SK-N-SH treated with all-trans-retinoic acid at 6 μM for 48 hours (cell line): ENCODE data around the gene SPP2.

Experiments used
- ATAC-seq: fragments of 200-7000 bp; cut with Tn5 transposase; 3 replicates; pipeline ENCODE4 v1.9.1; 2020; ENCODE audit warnings: mild to moderate bottlenecking, moderate library complexity
- ARNTL ChIP-seq: fragments of 450-650 bp; formaldehyde crosslinking; IDR thresholded peaks from 2 replicates; pipeline ENCODE4 v1.5.0; 2020; ENCODE audit warnings: low read depth, mild to moderate bottlenecking, moderate library complexity, borderline replicate concordance
- BACH2 ChIP-seq: fragments of 250-450 bp; sonication (Bioruptor Pico); IDR thresholded peaks from 2 replicates; pipeline ENCODE4 v1.9.0; 2021; ENCODE audit warnings: mild to moderate bottlenecking, borderline replicate concordance
- CREB5 ChIP-seq: fragments of 250-450 bp; sonication (Bioruptor Pico); IDR thresholded peaks from 2 replicates; pipeline ENCODE4 v1.5.1; 2020; ENCODE audit warnings: low read depth, mild to moderate bottlenecking, moderate library complexity
- CSDC2 ChIP-seq: fragments of 250-450 bp; sonication (Bioruptor Pico); IDR thresholded peaks from 2 replicates; pipeline ENCODE4 v1.5.0; 2020; ENCODE audit warnings: mild to moderate bottlenecking, moderate library complexity
- CSRNP3 ChIP-seq: fragments of 250-450 bp; sonication (Bioruptor Pico); IDR thresholded peaks from 2 replicates; pipeline ENCODE4 v1.5.1; 2021; ENCODE audit warnings: mild to moderate bottlenecking, moderate library complexity
- ESRRG ChIP-seq: fragments of 250-450 bp; sonication (Bioruptor Pico); IDR thresholded peaks from 2 replicates; pipeline ENCODE4 v1.6.1; 2021; ENCODE audit warnings: mild to moderate bottlenecking
- GLIS3 ChIP-seq: fragments of 250-450 bp; sonication (Bioruptor Pico); IDR thresholded peaks from 2 replicates; pipeline ENCODE4 v1.5.0; 2020; ENCODE audit warnings: mild to moderate bottlenecking, moderate library complexity
- ISL1 ChIP-seq: fragments of 250-450 bp; sonication (Bioruptor Pico); IDR thresholded peaks from 2 replicates; pipeline ENCODE4 v2.1.2; 2022; ENCODE audit warnings: mild to moderate bottlenecking, moderate library complexity
- OSR1 ChIP-seq: fragments of 250-450 bp; sonication (Bioruptor Pico); IDR thresholded peaks from 2 replicates; pipeline ENCODE4 v1.8.0; 2022; ENCODE audit warnings: moderate library complexity, mild to moderate bottlenecking, inconsistent platforms
- PPARA ChIP-seq: fragments of 250-450 bp; sonication (Bioruptor Pico); IDR thresholded peaks from 2 replicates; pipeline ENCODE4 v1.5.0; 2020; ENCODE audit warnings: mild to moderate bottlenecking, borderline replicate concordance
- RARB ChIP-seq: fragments of 250-450 bp; sonication (Bioruptor Pico); IDR thresholded peaks from 2 replicates; pipeline ENCODE4 v1.8.0; 2021; ENCODE audit warnings: mild to moderate bottlenecking, moderate library complexity
- SNAI2 ChIP-seq: fragments of 250-450 bp; sonication (Bioruptor Pico); IDR thresholded peaks from 2 replicates; pipeline ENCODE4 v1.5.0; 2020; ENCODE audit warnings: mild to moderate bottlenecking, moderate library complexity
- TCF4 ChIP-seq: fragments of 250-450 bp; sonication (Bioruptor Pico); IDR thresholded peaks from 2 replicates; pipeline ENCODE4 v1.8.0; 2021; ENCODE audit warnings: mild to moderate bottlenecking, moderate library complexity, borderline replicate concordance
- TOX ChIP-seq: fragments of 250-450 bp; sonication (Bioruptor Pico); IDR thresholded peaks from 2 replicates; pipeline ENCODE4 v1.8.0; 2021; ENCODE audit warnings: mild to moderate bottlenecking, moderate library complexity, borderline replicate concordance
- TSHZ2 ChIP-seq: fragments of 250-450 bp; sonication (Bioruptor Pico); IDR thresholded peaks from 2 replicates; pipeline ENCODE4 v1.5.0; 2020; ENCODE audit warnings: mild to moderate bottlenecking, moderate library complexity
- ZC3H10 ChIP-seq: fragments of 250-450 bp; sonication (Bioruptor Pico); IDR thresholded peaks from 2 replicates; pipeline ENCODE4 v1.5.1; 2021; ENCODE audit warnings: mild to moderate bottlenecking, moderate library complexity
- ZFP3 ChIP-seq: fragments of 250-450 bp; sonication (Bioruptor Pico); IDR thresholded peaks from 2 replicates; pipeline ENCODE4 v1.5.0; 2020; ENCODE audit warnings: mild to moderate bottlenecking, moderate library complexity
- ZFP30 ChIP-seq: fragments of 450-650 bp; formaldehyde crosslinking; IDR thresholded peaks from 2 replicates; pipeline ENCODE4 v1.5.0; 2022; ENCODE audit warnings: mild to moderate bottlenecking, moderate library complexity
- ZNF565 ChIP-seq: fragments of 450-650 bp; formaldehyde crosslinking; conservative IDR thresholded peaks from 2 replicates; pipeline ENCODE4 v1.5.0; 2020; ENCODE audit warnings: low read depth, mild to moderate bottlenecking, moderate library complexity
- ZNF70 ChIP-seq: fragments of 450-650 bp; formaldehyde crosslinking; IDR thresholded peaks from 2 replicates; pipeline ENCODE4 v1.5.0; 2020; ENCODE audit warnings: mild to moderate bottlenecking, moderate library complexity
- TF ChIP-seq, protein P1 (sequence below): fragments of 250-450 bp; sonication (Bioruptor Pico); IDR thresholded peaks from 2 replicates; pipeline ENCODE4 v1.8.0; 2020; ENCODE audit warnings: mild to moderate bottlenecking, moderate library complexity, borderline replicate concordance

Gene SPP2

DNA sequence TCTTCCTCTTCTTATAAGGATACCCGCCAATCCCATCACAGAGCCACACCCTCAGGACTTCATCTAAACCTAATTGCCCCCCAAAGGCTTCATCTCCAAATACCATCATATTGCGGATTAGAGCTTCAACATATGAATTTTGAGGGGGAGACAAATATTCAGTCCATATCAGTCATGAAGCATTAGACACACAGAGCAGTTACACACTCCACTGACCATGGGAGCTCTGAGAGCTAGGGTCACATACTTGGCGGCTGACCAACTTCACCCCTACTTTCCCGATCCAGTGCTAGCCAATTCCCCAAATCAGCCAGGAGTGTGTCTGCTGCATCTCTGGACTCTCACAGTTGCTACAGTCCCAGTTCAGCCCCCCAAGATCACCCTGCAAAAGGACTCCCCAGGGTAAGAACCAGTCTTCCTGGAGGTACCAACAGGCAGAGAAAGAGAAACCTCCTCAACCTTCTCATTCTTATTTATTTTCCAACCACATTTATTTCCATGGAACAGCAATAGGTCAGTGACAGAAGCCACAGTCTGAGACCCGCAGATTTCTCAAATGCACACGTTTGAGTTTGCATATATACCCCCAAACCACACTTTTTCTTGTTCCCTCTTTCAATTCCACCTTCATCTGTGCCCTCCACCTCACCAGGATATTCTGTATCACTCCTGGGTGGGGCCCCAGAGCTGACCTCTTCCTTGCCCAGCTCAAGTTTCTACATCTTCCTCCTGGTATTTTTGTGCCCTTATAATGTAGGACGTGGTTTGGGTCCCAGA is 33.3 kb downstream of the SPP2 start:
- no peak for ATAC-seq
- TF ChIP-seq ISL1 (no peak), ZNF565 (CRISPR knock-in tag) (no peak), TOX (CRISPR knock-in tag) (no peak), ZFP30 (no peak), OSR1 (CRISPR knock-in tag) (no peak), TCF4 (CRISPR knock-in tag) (no peak), SNAI2 (no peak), TSHZ2 (no peak), ARNTL (CRISPR knock-in tag) (no peak), ESRRG (CRISPR knock-in tag) (no peak)

DNA sequence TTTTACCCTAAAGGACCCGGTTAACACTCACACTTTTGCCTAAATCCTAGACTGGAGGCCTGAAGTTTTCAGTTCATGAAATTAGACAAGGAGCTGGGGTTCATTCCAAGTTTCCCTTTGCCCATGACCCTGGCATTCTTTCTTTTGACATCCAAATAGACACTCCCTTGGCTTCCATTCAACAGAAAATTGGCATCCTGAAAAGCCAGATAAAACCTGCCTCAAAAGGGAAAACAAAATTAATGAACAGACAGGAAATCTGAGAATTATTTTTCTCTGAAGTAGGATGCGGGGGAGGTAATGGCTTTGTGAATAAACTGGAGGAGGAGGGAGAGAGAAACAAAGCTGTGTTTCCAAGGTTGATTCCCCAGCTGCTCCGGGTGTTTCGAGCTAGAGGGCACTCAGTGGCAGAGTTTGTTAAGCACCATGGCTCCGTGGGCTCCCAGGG is 41.0 kb downstream of the SPP2 start:
- TF ChIP-seq ARNTL (CRISPR knock-in tag) (no peak), BACH2 (CRISPR knock-in tag) (no peak), TCF4 (CRISPR knock-in tag) (no peak), PPARA (CRISPR knock-in tag) (no peak), CREB5 (CRISPR knock-in tag) (no peak), TOX (CRISPR knock-in tag) (no peak), ZNF565 (CRISPR knock-in tag) (no peak), CSRNP3 (no peak), ZC3H10 (CRISPR knock-in tag) (no peak), ESRRG (CRISPR knock-in tag) (no peak), RARB (CRISPR knock-in tag) (no peak), ISL1 (no peak)
- TF ChIP-seq, protein P1, sequence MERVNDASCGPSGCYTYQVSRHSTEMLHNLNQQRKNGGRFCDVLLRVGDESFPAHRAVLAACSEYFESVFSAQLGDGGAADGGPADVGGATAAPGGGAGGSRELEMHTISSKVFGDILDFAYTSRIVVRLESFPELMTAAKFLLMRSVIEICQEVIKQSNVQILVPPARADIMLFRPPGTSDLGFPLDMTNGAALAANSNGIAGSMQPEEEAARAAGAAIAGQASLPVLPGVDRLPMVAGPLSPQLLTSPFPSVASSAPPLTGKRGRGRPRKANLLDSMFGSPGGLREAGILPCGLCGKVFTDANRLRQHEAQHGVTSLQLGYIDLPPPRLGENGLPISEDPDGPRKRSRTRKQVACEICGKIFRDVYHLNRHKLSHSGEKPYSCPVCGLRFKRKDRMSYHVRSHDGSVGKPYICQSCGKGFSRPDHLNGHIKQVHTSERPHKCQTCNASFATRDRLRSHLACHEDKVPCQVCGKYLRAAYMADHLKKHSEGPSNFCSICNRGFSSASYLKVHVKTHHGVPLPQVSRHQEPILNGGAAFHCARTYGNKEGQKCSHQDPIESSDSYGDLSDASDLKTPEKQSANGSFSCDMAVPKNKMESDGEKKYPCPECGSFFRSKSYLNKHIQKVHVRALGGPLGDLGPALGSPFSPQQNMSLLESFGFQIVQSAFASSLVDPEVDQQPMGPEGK (CRISPR knock-in tag): no peak
- peak; percentile 79 for ATAC-seq

DNA sequence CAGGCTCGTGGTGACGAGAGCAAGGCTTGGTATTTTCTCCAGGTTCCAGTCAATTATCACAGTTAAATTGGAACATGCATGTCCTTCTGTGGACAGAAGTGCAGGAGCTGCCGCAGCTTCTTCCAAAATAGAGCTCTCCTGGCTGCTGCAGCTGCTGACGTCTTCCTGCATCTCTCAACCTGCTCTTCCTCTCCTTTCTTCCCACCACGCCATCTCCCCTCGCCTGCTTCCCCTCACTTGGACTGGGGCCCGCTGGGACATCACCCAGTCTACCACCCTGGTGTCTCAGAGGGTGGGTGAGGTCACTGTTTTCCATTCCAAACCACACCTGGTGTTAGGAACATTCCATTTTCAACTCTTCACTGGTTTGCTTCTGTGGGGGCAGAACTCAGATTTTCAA is 41.4 kb downstream of the SPP2 start:
- peak; percentile 61 for ATAC-seq
- TF ChIP-seq CSRNP3 (no peak), ARNTL (CRISPR knock-in tag) (no peak), TSHZ2 (no peak), BACH2 (CRISPR knock-in tag) (no peak), TCF4 (CRISPR knock-in tag) (no peak), TOX (CRISPR knock-in tag) (no peak), ZFP30 (no peak), ZFP3 (CRISPR knock-in tag) (no peak), CSDC2 (CRISPR knock-in tag) (no peak), ZNF565 (CRISPR knock-in tag) (no peak), OSR1 (CRISPR knock-in tag) (no peak), ZC3H10 (CRISPR knock-in tag) (no peak), ISL1 (no peak), ZNF70 (CRISPR knock-in tag) (no peak), GLIS3 (CRISPR knock-in tag) (no peak)
- TF ChIP-seq, protein P1 (CRISPR knock-in tag): no peak
